Activated CD4-positive, alpha-beta T cell treated with anti-CD3 and anti-CD28 coated beads for 24 hours (primary cell): ENCODE measurements around the gene PIWIL4.

ENCODE experiments used
- DNase-seq, 2 donors: peaks; one replicate each; pipeline ENCODE4 v3.0.0-alpha.2; 2020; ENCODE audit warnings: low read depth in 2 of 2

The PIWIL4 gene

GRCh38 chr11:94662846-94663390 is 95.8 kb downstream of the PIWIL4 start:
- DNase-seq: no peak

- no peak for DNase-seq
These were observed 97.2 kb downstream of the PIWIL4 start for GRCh38 chr11:94664346-94664745.

GRCh38 chr11:94665116-94665659 is 98.0 kb downstream of the PIWIL4 start:
- DNase-seq: no peak

GRCh38 chr11:94666792-94667721 is 99.9 kb downstream of the PIWIL4 start:
- no peak for DNase-seq

- no peak for DNase-seq
These were observed 101.1 kb downstream of the PIWIL4 start for GRCh38 chr11:94668212-94668793.

GRCh38 chr11:94669023-94669422 is 101.9 kb downstream of the PIWIL4 start:
- no peak for DNase-seq
